HG03378 (cell line): Measurements from ENCODE around the gene STK39.
A peak's percentile ranks its signal among the peaks of the same experiment; 100 is the strongest.
"Not testable (repeated sequence)": the region's sequence is repeated elsewhere in the genome, so short reads cannot be mapped to it uniquely, and the experiment has no call there.

Source experiments
- ATAC-seq: cut with Tn5 transposase; IDR thresholded peaks from one replicate; pipeline ENCODE4 v1.9.1; 2021; ENCODE audit warnings: mild to moderate bottlenecking, moderate library complexity; ENCODE audit not compliant: unreplicated experiment

STK39 gene

GRCh38 chr2:168143813-168144212 lies 103.6 kb downstream of the STK39 start:
- no peak for ATAC-seq

GRCh38 chr2:168140892-168141291 lies 106.5 kb downstream of the STK39 start:
- ATAC-seq, result no peak

GRCh38 chr2:168139852-168140251 lies 107.5 kb downstream of the STK39 start:
- no peak for ATAC-seq

GRCh38 chr2:168138901-168139300 lies 108.5 kb downstream of the STK39 start:
- ATAC-seq, result no peak

GRCh38 chr2:168138374-168138773 lies 109.0 kb downstream of the STK39 start:
- ATAC-seq, result no peak

- ATAC-seq, result no peak
These were observed 109.8 kb downstream of the STK39 start for GRCh38 chr2:168137510-168138180.

- ATAC-seq, result peak; percentile 72
These were observed 110.9 kb downstream of the STK39 start for GRCh38 chr2:168136392-168136977.

GRCh38 chr2:168135630-168136029 lies 111.8 kb downstream of the STK39 start:
- no peak for ATAC-seq

- ATAC-seq, result no peak
These were observed 112.3 kb downstream of the STK39 start for GRCh38 chr2:168135121-168135520.

- no peak for ATAC-seq
These were observed 112.9 kb downstream of the STK39 start for GRCh38 chr2:168134485-168134884.

GRCh38 chr2:168132389-168132788 lies 115.0 kb downstream of the STK39 start:
- no peak for ATAC-seq

GRCh38 chr2:168130346-168130745 lies 117.0 kb downstream of the STK39 start:
- ATAC-seq, result no peak

GRCh38 chr2:168127371-168127770 lies 120.0 kb downstream of the STK39 start:
- no peak for ATAC-seq

GRCh38 chr2:168122210-168122609 lies 125.2 kb downstream of the STK39 start:
- ATAC-seq, result not testable (repeated sequence)

GRCh38 chr2:168120730-168121129 lies 126.7 kb downstream of the STK39 start:
- ATAC-seq, result no peak

- ATAC-seq, result no peak
These were observed 127.1 kb downstream of the STK39 start for GRCh38 chr2:168120310-168120709.

- peak; percentile 54 for ATAC-seq
These were observed 127.8 kb downstream of the STK39 start for GRCh38 chr2:168119515-168120141.

GRCh38 chr2:168118733-168119514 lies 128.5 kb downstream of the STK39 start:
- ATAC-seq, result peak; percentile 73

GRCh38 chr2:168116448-168116847 lies 130.9 kb downstream of the STK39 start:
- ATAC-seq, result no peak

GRCh38 chr2:168114619-168115018 lies 132.8 kb downstream of the STK39 start:
- no peak for ATAC-seq

- no peak for ATAC-seq
These were observed 133.4 kb downstream of the STK39 start for GRCh38 chr2:168114040-168114439.

GRCh38 chr2:168107322-168107721 lies 140.1 kb downstream of the STK39 start:
- ATAC-seq, result no peak
